HG03060 (cell line): ENCODE data around the gene ZFP36L1.
"Not testable (repeated sequence)": the region's sequence is repeated elsewhere in the genome, so short reads cannot be mapped to it uniquely, and the experiment has no call there.

ENCODE experiments used
- ATAC-seq: cut with Tn5 transposase; IDR thresholded peaks from one replicate; pipeline ENCODE4 v1.9.1; 2021; ENCODE audit warnings: low read depth, moderate number of reproducible peaks; ENCODE audit not compliant: unreplicated experiment

Gene ZFP36L1

GRCh38 chr14:68768316-68768715, 24.6 kb downstream of the ZFP36L1 start:
- no peak for ATAC-seq

DNA sequence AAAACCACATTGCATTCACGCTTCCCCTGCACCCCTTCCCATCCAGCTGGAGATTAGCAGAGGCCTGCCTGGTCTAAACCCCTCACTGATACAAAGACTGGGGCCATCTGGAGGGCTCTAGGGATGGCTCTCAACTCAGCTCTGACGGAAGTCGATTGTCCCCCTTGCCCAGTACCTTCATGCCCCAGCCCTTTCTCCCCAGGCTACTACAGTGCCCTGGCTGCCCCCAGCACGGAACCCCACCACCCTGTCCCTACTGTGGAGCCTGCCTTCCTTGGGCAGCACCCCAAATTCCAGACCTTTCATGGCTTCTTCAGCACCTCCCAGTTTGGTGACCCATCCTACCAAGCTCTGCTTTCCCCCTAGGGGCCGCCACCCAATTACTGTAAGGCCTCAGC, 25.6 kb downstream of the ZFP36L1 start:
- no peak for ATAC-seq

GRCh38 chr14:68766299-68767247, 26.3 kb downstream of the ZFP36L1 start:
- no peak for ATAC-seq

DNA sequence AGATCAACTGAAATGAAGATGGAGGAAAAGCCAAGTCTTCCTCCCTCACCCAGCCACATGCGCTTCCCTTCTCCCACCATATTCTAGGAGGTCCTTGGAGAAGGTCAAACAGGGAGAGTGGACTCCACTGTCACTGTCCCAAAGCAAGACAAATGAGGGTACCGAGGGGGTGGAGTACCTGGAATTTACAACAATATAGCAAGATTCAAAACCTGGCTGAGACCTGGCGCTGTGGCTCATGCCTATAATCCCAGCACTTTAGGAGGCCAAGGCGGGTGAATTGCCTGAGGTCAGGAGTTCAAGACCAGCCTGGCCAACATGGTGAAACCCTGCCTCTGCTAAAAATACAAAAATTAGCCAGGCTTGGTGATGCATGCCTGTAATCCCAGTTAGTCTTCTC, 29.0 kb downstream of the ZFP36L1 start:
- not testable (repeated sequence) for ATAC-seq

GRCh38 chr14:68762953-68763764, 29.7 kb downstream of the ZFP36L1 start:
- no peak for ATAC-seq

DNA sequence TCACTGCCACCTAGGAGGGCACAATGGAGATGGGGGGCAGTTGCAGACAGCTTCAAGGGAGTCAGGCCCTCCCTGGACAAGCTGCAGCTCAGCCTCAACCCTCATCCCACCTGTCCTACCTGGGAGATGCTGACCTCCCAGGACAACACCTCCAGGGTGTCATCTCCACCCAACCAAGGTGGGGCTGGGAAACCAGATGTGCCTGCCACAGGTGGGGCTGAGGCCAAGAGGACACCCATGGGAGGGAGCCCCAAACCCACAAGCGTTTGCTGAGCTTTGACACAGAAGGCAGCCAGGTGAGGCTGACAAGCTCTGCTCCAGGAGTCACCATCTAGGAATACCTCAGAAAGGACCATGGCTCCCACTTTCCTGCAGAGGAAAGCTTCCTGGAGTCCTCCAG, 31.5 kb downstream of the ZFP36L1 start:
- ATAC-seq, result no peak

- no peak for ATAC-seq
Measured at GRCh38 chr14:68760761-68761160, 32.1 kb downstream of the ZFP36L1 start.

GRCh38 chr14:68759937-68760336, 32.9 kb downstream of the ZFP36L1 start:
- no peak for ATAC-seq

DNA sequence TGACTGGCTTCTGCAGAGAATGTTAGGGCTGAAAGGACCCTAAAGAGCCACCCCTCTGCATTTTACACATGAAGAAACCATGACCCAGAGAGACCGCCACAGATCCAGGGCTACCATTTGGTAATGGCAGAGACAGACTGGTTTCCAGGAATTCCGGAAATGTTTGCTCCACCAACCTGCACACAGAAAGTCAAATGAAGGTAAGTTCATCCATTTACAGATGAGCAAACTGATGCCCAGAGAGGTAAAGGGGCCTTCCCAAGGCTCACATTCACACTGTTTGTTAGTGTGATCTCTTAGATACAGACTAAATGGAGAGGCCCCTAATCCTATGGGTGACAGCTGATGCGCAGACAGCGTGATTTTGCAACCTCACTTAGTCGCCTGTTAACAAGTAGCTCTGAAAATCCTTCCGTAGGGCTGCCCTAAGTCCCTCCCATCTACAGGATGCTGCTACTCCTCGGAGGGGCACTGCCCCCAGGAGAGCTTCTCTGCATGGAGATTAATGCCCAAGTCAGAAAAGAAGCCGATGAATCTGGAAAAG, 33.8 kb downstream of the ZFP36L1 start:
- no peak for ATAC-seq

DNA sequence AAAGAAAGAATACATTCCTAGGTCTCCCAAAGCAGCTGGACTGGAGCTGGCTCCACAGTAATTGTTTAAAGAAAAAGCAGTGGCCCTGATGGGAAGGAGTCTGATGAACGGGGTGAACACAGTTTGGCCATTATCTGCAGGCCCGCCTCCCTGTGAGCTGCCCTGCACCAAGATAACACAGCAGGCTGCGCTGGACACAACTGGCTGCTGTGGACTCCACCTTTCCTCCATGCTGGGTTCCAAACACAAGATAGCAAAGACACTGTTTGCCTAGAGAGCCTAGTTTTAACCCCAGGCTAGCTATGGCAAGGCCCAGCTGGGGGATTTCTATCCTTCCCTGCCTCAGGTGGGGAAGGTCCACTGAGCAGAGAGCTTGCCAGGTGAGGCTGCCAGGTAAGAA, 34.6 kb downstream of the ZFP36L1 start:
- no peak for ATAC-seq

- ATAC-seq, result no peak
Measured at GRCh38 chr14:68757618-68758081, 35.2 kb downstream of the ZFP36L1 start.

DNA sequence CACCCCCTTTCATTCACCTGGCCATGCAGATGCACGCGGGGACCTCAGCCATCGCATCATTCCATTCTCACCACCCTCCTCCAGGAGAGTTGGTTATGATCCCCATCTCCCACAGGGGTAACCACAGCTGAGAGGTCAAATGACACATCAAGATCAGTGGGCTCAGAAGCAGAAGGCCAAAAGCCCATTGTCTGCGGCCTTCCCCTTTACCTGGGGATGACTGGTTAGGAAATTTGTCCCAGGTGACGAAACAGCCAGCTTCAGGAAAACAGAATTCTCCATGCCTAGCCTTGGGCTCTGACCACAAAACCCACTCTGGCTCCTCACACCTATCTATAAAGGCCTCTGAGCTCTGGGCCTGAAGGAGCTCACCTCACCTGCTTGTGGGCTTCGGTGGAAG, 36.1 kb downstream of the ZFP36L1 start:
- no peak for ATAC-seq

- ATAC-seq, result no peak
Measured at GRCh38 chr14:68756000-68756481, 36.8 kb downstream of the ZFP36L1 start.

- no peak for ATAC-seq
Measured at GRCh38 chr14:68755016-68755353, 37.9 kb downstream of the ZFP36L1 start.

GRCh38 chr14:68753690-68754089, 39.2 kb downstream of the ZFP36L1 start:
- no peak for ATAC-seq

GRCh38 chr14:68752271-68753006, 40.4 kb downstream of the ZFP36L1 start:
- no peak for ATAC-seq

- ATAC-seq, result no peak
Measured at GRCh38 chr14:68749487-68750475, 43.1 kb downstream of the ZFP36L1 start.

GRCh38 chr14:68748691-68749090, 44.2 kb downstream of the ZFP36L1 start:
- ATAC-seq, result no peak

GRCh38 chr14:68748260-68748659, 44.6 kb downstream of the ZFP36L1 start:
- no peak for ATAC-seq
